Activated T-helper 2 cell treated with anti-CD3 and anti-CD28 coated beads, Interferon-gamma antibody, Interleukin-2, Interleukin-4, amounts not matched to agents 10 μg/mL and 5 μg/mL and 100 μg/mL, durations not matched to agents 14 hours and 24 hours and 36 hours (primary cell): ENCODE data around the gene FNBP1. TPM values are rescaled to one million over a fixed set of nuclear protein-coding genes. Genes with fewer than 3 reads are reported as not detected.
"Not testable (repeated sequence)": the region's sequence is repeated elsewhere in the genome, so short reads cannot be mapped to it uniquely, and the experiment has no call there.

Source experiments
- DNase-seq: peaks from one replicate; pipeline ENCODE4 v3.0.0; 2021; ENCODE audit warnings: low spot score
- H3K27ac Mint-ChIP-seq: one replicate; pipeline ENCODE4 v1.8.0; 2021; ENCODE audit warnings: mixed read lengths
- H3K27me3 Mint-ChIP-seq: one replicate; pipeline ENCODE4 v1.8.0; 2021; ENCODE audit warnings: low read depth, mixed read lengths
- H3K36me3 Mint-ChIP-seq: one replicate; pipeline ENCODE4 v1.8.0; 2021; ENCODE audit warnings: low read depth, mixed read lengths
- H3K4me1 Mint-ChIP-seq: one replicate; pipeline ENCODE4 v1.8.0; 2021; ENCODE audit warnings: low read depth, mixed read lengths
- H3K4me3 Mint-ChIP-seq: one replicate; pipeline ENCODE4 v1.8.0; 2021; ENCODE audit warnings: low read depth, mild to moderate bottlenecking, moderate library complexity, mixed read lengths
- H3K9me3 Mint-ChIP-seq: one replicate; pipeline ENCODE4 v1.8.0; 2021; ENCODE audit warnings: mixed read lengths
- intact Hi-C: fragments of 100-400 bp; cut with micrococcal nuclease; formaldehyde crosslinking; loops from one replicate; pipeline ENCODE4 v1.15.1; 2023
- total RNA-seq: library from RNA; stranded (reverse); gene quantifications from 2 replicates; pipeline ENCODE4 v1.2.3, GENCODE V29; 2022

FNBP1 gene
- total RNA-seq, 1 donor from 2014 or later, result 358 TPM

- peaks cover 86% of the 10 kb centered on the region for H3K36me3 Mint-ChIP-seq
- H3K4me3 Mint-ChIP-seq, H3K27me3 Mint-ChIP-seq, DNase-seq, H3K27ac Mint-ChIP-seq, H3K9me3 Mint-ChIP-seq, intact Hi-C loops: not testable (repeated sequence)
- H3K4me1 Mint-ChIP-seq, result peaks cover 44% of the 10 kb centered on the region
Measured at GRCh38 chr9:129948626-129949025, 94.4 kb downstream of the FNBP1 start.

GRCh38 chr9:129946246-129946995 lies 96.6 kb downstream of the FNBP1 start:
- Mint-ChIP-seq H3K36me3 (peaks cover 86% of the 10 kb centered on the region), H3K27me3 (no peaks in the 10 kb centered on the region), H3K4me3 (peak overlapping the region; percentile 14), H3K4me1 (peaks cover 46% of the 10 kb centered on the region), H3K9me3 (peaks cover 17% of the 10 kb centered on the region), H3K27ac (peak overlapping the region; percentile 79)
- DNase-seq, result no peak
- intact Hi-C loops, result loop anchor here (1.0 to 2.0 kb wide), 2 partner anchors 10 to 14 kb away; no protein-coding TSS in a partner anchor

GRCh38 chr9:129945314-129945713 lies 97.7 kb downstream of the FNBP1 start:
- no peak overlapping the region for H3K4me3 Mint-ChIP-seq
- H3K9me3 Mint-ChIP-seq, result peaks cover 20% of the 10 kb centered on the region
- intact Hi-C loops, result loop anchor here (2.0 kb wide), 1 partner anchor 17 kb away; no protein-coding TSS in a partner anchor
- H3K27me3 Mint-ChIP-seq, result no peaks in the 10 kb centered on the region
- H3K27ac Mint-ChIP-seq, result peak overlapping the region; percentile 55
- H3K4me1 Mint-ChIP-seq, result peaks cover 43% of the 10 kb centered on the region
- no peak for DNase-seq
- peaks cover 81% of the 10 kb centered on the region for H3K36me3 Mint-ChIP-seq

- intact Hi-C loops, result loop anchor here (2.0 to 5.0 kb wide), 2 partner anchors 18 to 88 kb away; no protein-coding TSS in a partner anchor
- no peaks in the 10 kb centered on the region for H3K27me3 Mint-ChIP-seq
- H3K9me3 Mint-ChIP-seq, result peaks cover 23% of the 10 kb centered on the region
- peaks cover 81% of the 10 kb centered on the region for H3K36me3 Mint-ChIP-seq
- peak overlapping the region; percentile 20 for H3K4me3 Mint-ChIP-seq
- DNase-seq, result peak; percentile 54
- H3K4me1 Mint-ChIP-seq, result peaks cover 41% of the 10 kb centered on the region
- peak overlapping the region; percentile 80 for H3K27ac Mint-ChIP-seq
Measured at GRCh38 chr9:129944506-129945116, 98.4 kb downstream of the FNBP1 start.

- intact Hi-C loops, result no loop called here
- Mint-ChIP-seq H3K36me3 (peaks cover 72% of the 10 kb centered on the region), H3K4me1 (peaks cover 46% of the 10 kb centered on the region)
Measured at GRCh38 chr9:129939431-129939830, 103.6 kb downstream of the FNBP1 start.

GRCh38 chr9:129938291-129938979 lies 104.6 kb downstream of the FNBP1 start:
- Mint-ChIP-seq H3K36me3 (peaks cover 72% of the 10 kb centered on the region), H3K27ac (peak overlapping the region; percentile 80), H3K9me3 (peaks cover 19% of the 10 kb centered on the region)

More at GRCh38 chr9:129939431-129939830, 103.6 kb downstream of the FNBP1 start:
- Mint-ChIP-seq H3K4me3 (no peak overlapping the region), H3K27ac (peak overlapping the region; percentile 80), H3K27me3 (no peaks in the 10 kb centered on the region), H3K9me3 (peaks cover 23% of the 10 kb centered on the region)
- DNase-seq, result no peak

GRCh38 chr9:129937879-129938278 lies 105.1 kb downstream of the FNBP1 start:
- intact Hi-C loops, H3K4me3 Mint-ChIP-seq, H3K27me3 Mint-ChIP-seq, H3K27ac Mint-ChIP-seq, DNase-seq: not testable (repeated sequence)
- peaks cover 69% of the 10 kb centered on the region for H3K36me3 Mint-ChIP-seq
- peaks cover 54% of the 10 kb centered on the region for H3K4me1 Mint-ChIP-seq
- peaks cover 16% of the 10 kb centered on the region for H3K9me3 Mint-ChIP-seq

More at GRCh38 chr9:129938291-129938979, 104.6 kb downstream of the FNBP1 start:
- Mint-ChIP-seq H3K4me3 (no peak overlapping the region), H3K27me3 (no peaks in the 10 kb centered on the region), H3K4me1 (peaks cover 51% of the 10 kb centered on the region)
- intact Hi-C loops, result no loop called here
- no peak for DNase-seq

GRCh38 chr9:129936222-129936621 lies 106.8 kb downstream of the FNBP1 start:
- Mint-ChIP-seq H3K9me3 (peaks cover 6% of the 10 kb centered on the region), H3K27me3 (no peaks in the 10 kb centered on the region), H3K27ac (no peak overlapping the region), H3K4me1 (peaks cover 64% of the 10 kb centered on the region), H3K4me3 (no peak overlapping the region), H3K36me3 (peaks cover 70% of the 10 kb centered on the region)
- intact Hi-C loops, result no loop called here
- DNase-seq, result no peak

- Mint-ChIP-seq H3K4me3 (no peak overlapping the region), H3K9me3 (no peaks in the 10 kb centered on the region), H3K27ac (peak overlapping the region; percentile 86), H3K36me3 (peaks cover 67% of the 10 kb centered on the region), H3K4me1 (peaks cover 70% of the 10 kb centered on the region), H3K27me3 (no peaks in the 10 kb centered on the region)
- no peak for DNase-seq
- intact Hi-C loops, result no loop called here
Measured at GRCh38 chr9:129934780-129935179, 108.2 kb downstream of the FNBP1 start.

GRCh38 chr9:129934041-129934591 lies 108.9 kb downstream of the FNBP1 start:
- DNase-seq, result no peak
- Mint-ChIP-seq H3K9me3 (no peaks in the 10 kb centered on the region), H3K4me1 (peaks cover 68% of the 10 kb centered on the region), H3K27me3 (no peaks in the 10 kb centered on the region), H3K4me3 (peak overlapping the region; percentile 43), H3K36me3 (peaks cover 67% of the 10 kb centered on the region), H3K27ac (peak overlapping the region; percentile 86)
- intact Hi-C loops, result no loop called here

GRCh38 chr9:129933185-129934040 lies 109.6 kb downstream of the FNBP1 start:
- no peak for DNase-seq
- no peaks in the 10 kb centered on the region for H3K27me3 Mint-ChIP-seq
- peak overlapping the region; percentile 86 for H3K27ac Mint-ChIP-seq
- intact Hi-C loops, result loop anchor here (2.0 kb wide), 4 partner anchors 13 to 59 kb away; no protein-coding TSS in a partner anchor
- no peaks in the 10 kb centered on the region for H3K9me3 Mint-ChIP-seq
- peak overlapping the region; percentile 59 for H3K4me3 Mint-ChIP-seq
- peaks cover 67% of the 10 kb centered on the region for H3K36me3 Mint-ChIP-seq
- peaks cover 64% of the 10 kb centered on the region for H3K4me1 Mint-ChIP-seq
